HUES6 (cell line): ENCODE measurements around the gene CDH15.

ENCODE experiments used
- H3K27ac ChIP-seq: 2 replicates; pipeline ENCODE4 v1.7.0; 2013; ENCODE audit warnings: low read depth, mild to moderate bottlenecking, low read length, inconsistent platforms
- H3K27me3 ChIP-seq: 2 replicates; pipeline ENCODE4 v1.6.1; 2013; ENCODE audit warnings: low read length; ENCODE audit not compliant: control insufficient read depth, insufficient read depth
- H3K36me3 ChIP-seq: 2 replicates; pipeline ENCODE4 v1.6.1; 2013; ENCODE audit warnings: low read length; ENCODE audit not compliant: control insufficient read depth, insufficient read depth
- H3K4me1 ChIP-seq: 2 replicates; pipeline ENCODE4 v1.6.1; 2013; ENCODE audit warnings: low read length; ENCODE audit not compliant: control insufficient read depth, insufficient read depth
- H3K4me3 ChIP-seq: 2 replicates; pipeline ENCODE4 v1.5.1; 2013; ENCODE audit warnings: low read depth, low read length
- H3K9ac ChIP-seq: one replicate; pipeline ENCODE4 v1.6.1; 2013; ENCODE audit warnings: mild to moderate bottlenecking, low read length
- H3K9me3 ChIP-seq: 2 replicates; pipeline ENCODE4 v1.6.1; 2013; ENCODE audit warnings: low read depth, low read length; ENCODE audit not compliant: control insufficient read depth, insufficient read depth

The CDH15 gene

DNA sequence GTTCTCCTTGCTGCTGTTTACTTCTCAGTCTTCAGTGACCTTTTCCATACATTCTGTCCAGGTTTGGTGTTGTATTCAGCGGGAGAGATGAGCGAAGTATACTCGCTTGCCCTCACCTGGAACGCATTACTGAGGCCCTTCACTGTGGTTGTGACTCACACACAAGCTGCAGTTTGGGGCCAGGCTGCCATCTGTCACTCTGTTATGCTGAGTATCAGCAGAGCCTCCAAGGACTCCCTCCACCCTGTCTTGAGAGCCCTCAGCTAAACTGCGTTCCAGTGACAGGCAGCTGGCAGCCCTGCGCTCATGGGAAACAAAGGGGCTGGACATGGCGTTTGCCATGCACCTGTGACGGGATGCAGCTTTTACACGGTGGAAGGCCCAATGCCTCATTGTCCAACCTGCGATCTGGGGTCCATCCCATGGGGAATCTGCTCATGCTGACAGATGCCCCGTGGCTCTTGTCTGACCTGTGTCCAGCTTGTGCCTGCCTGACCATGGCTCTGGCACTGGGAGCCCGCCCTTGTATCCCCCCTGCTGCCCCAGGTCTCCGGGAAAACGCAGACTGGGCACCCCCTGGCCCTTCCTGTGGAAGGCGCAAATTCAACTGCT lies 39.5 kb downstream of the CDH15 start:
- no peak overlapping the region for H3K27ac ChIP-seq
- H3K9ac ChIP-seq = no peak overlapping the region
- no peaks in the 10 kb centered on the region for H3K36me3 ChIP-seq
- no peak overlapping the region for H3K4me3 ChIP-seq
- peaks cover 17% of the 10 kb centered on the region; the same call in 1 of the 2 replicates for H3K27me3 ChIP-seq
- no peaks in the 10 kb centered on the region for H3K4me1 ChIP-seq
- no peaks in the 10 kb centered on the region for H3K9me3 ChIP-seq

DNA sequence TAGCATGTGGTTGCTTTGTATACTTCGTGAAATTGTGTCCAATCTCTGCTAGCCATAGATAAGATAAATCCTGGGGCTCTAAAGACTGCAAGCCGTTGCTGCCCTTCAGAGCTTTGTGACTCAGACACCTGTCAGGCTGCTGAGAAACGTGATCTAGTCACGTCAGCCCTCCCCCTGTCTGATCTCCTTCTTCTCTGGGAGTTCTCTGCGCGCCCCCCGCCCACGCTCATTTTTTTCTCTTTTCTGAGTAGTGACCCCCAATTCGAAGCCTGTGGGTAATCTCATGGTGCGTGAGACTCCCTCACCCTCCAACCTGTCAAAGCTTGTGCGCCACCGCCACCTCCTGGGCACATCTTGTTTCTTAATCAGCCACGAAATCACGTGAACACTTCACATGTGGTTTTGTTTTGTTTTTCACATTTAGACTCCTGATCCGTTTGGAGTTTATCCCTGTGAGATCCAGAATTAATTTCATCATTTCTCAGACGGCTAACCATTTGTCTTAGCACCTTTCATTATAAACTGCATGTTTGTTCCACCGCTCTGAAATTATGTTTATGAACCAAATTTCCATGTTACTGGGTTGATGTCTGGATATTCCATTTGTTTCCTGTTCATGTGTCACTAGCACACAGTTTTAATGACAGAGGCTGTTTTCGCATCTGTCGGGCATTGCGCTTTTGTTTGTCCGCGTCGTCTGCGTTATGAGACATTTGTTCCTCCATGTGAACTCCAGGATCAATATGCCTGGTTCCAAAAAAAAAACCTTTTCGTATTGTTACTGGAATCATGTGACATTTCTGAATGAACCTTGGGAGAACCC lies 45.0 kb downstream of the CDH15 start:
- Histone ChIP-seq H3K9me3 (no peaks in the 10 kb centered on the region), H3K4me3 (peak overlapping the region; percentile 98), H3K27ac (no peak overlapping the region), H3K9ac (peak overlapping the region; percentile 92), H3K36me3 (peaks cover 15% of the 10 kb centered on the region), H3K4me1 (no peaks in the 10 kb centered on the region), H3K27me3 (no peaks in the 10 kb centered on the region; the same call in 1 of the 2 replicates)

DNA sequence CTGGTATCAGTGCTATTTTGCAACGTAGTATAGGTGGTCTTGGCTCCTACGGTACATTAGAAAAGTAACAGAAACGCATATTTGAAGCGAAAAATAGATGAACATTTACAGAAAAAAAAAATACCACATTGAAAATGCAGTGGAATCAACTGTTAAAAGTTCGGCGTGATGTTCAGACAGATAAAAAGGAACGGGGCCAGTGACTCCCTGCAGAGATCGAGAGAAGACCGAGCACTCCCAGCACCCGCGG lies 45.5 kb downstream of the CDH15 start:
- Histone ChIP-seq H3K9me3 (no peaks in the 10 kb centered on the region), H3K4me1 (no peaks in the 10 kb centered on the region), H3K27ac (peak overlapping the region; percentile 71; the same call in 1 of the 2 replicates), H3K9ac (peak overlapping the region; percentile 92), H3K27me3 (no peaks in the 10 kb centered on the region), H3K36me3 (peaks cover 21% of the 10 kb centered on the region), H3K4me3 (peak overlapping the region; percentile 98)

DNA sequence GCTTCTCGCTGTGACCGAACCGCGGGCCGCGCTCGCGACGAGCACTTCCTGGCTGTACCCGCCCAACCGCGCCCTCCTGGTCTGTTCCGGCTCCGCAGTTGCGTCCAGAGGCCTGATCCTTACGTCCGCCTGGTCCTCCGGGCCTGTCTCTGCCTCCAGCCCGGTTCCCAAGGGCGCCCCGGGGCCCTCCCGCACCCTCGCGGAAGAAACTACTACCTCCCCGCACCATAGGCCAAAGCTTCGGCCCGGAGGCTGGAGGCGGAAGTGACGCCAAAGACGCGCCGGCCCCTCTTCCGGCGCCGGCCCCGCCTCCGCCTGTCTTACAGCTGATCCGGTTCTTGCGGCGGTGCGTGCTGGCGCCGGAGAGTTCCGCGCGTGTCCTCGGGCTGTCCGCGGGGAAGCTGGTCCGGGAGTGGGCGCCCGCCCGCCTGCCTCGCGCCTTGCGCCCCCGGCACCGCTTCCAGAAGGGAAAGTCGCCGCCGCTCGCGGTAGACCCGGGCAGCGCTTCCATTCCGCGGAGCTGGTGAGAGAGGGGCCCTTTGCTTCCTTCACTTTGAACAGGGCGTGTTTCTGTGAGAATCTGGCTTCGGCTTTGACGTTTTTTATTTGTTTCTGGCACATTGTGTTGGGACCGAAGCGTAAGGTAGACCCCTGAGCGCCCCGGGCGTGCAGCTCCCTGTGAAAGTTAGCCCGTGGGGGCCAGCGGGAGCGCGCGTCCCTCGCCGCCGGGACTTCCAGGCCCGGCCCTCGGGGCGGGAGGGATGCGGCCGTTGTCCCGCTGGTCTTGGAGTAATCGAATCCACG lies 46.0 kb downstream of the CDH15 start, which contains the start of gene ZNF778:
Gene ZNF778, plus strand, starts transcription at position 316 of the 804 bp plus-strand sequence. CDS start 3,425 bp downstream, outside the sequence.
- Histone ChIP-seq H3K36me3 (peaks cover 25% of the 10 kb centered on the region), H3K4me3 (peak within 1 kb of the TSS; percentile 98), H3K4me1 (no peaks in the 10 kb centered on the region), H3K9me3 (no peaks in the 10 kb centered on the region), H3K27ac (peak within 1 kb of the TSS; percentile 71; the same call in 1 of the 2 replicates), H3K9ac (peak within 1 kb of the TSS; percentile 92), H3K27me3 (no peaks in the 10 kb centered on the region)

DNA sequence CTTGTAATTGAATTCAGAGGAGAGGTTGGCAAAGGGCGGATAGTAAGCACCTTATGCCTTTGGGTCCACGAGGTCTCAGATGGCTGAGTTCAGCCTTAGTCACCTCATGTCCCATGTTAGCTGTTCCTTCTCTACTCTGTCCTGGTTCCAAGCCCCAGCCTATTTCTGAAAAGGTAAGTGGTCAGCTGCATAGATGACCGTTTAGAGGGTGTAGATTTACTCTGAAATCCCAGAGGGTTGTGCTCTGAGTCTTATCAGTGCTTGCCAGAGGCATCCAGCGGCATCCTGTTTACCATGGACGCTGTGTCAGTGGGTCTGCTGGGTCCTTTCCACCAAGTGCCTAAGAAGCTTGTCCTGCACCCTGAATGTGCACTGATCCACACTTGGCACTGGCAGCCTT lies 47.8 kb downstream of the CDH15 start:
- peaks cover 38% of the 10 kb centered on the region for H3K36me3 ChIP-seq
- H3K4me1 ChIP-seq = no peaks in the 10 kb centered on the region
- no peaks in the 10 kb centered on the region for H3K9me3 ChIP-seq

DNA sequence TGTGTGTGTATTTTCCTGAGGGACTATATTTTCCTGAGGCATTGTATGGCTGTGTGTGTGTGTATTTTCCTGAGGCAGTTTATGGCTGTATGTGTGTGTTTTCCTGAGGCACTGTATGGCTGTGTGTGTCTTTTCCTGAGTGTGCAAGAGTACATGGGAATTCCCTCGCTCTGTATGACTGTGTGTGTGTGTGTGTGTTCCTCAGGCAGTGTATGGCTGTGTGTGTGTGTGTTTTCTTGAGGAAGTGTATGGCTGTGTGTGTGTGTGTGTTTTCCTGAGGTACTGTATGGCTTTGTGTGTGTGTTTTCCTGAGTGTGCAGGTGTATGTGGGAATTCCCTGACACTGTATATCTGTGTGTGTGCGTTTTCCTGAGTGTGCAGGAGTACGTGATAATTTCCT lies 50.1 kb downstream of the CDH15 start:
- H3K27me3 ChIP-seq = no peaks in the 10 kb centered on the region
- peaks cover 2% of the 10 kb centered on the region; the same call in 1 of the 2 replicates for H3K9me3 ChIP-seq
- H3K9ac ChIP-seq = no peak overlapping the region
- H3K4me3 ChIP-seq = no peak overlapping the region
- H3K36me3 ChIP-seq = peaks cover 58% of the 10 kb centered on the region
- H3K27ac ChIP-seq = no peak overlapping the region
- no peaks in the 10 kb centered on the region for H3K4me1 ChIP-seq

More for the DNA sequence above, 47.8 kb downstream of the CDH15 start:
- Histone ChIP-seq H3K27ac (no peak overlapping the region), H3K27me3 (no peaks in the 10 kb centered on the region), H3K9ac (no peak overlapping the region), H3K4me3 (no peak overlapping the region)

DNA sequence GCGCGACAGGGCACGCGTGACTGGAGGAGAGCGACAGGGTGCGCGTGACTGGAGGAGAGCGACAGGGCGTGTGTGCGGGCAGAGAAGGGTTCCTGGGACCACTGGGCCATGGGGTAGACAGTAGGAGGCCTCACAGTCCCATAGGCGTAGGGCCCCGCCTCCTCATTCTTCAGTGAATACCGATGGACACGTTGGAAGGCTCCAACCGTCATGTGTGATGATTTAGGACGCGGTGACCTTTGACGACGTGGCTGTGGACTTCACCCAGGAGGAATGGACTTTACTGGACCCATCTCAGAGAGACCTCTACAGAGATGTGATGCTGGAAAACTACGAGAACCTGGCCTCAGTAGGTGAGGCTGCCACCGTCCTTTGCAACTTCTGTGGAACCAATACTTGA lies 51.4 kb downstream of the CDH15 start:
- no peaks in the 10 kb centered on the region for H3K27me3 ChIP-seq
- H3K9ac ChIP-seq = no peak overlapping the region
- H3K27ac ChIP-seq = no peak overlapping the region
- H3K9me3 ChIP-seq = peaks cover 16% of the 10 kb centered on the region
- peaks cover 72% of the 10 kb centered on the region for H3K36me3 ChIP-seq
- no peaks in the 10 kb centered on the region for H3K4me1 ChIP-seq
- H3K4me3 ChIP-seq = no peak overlapping the region

DNA sequence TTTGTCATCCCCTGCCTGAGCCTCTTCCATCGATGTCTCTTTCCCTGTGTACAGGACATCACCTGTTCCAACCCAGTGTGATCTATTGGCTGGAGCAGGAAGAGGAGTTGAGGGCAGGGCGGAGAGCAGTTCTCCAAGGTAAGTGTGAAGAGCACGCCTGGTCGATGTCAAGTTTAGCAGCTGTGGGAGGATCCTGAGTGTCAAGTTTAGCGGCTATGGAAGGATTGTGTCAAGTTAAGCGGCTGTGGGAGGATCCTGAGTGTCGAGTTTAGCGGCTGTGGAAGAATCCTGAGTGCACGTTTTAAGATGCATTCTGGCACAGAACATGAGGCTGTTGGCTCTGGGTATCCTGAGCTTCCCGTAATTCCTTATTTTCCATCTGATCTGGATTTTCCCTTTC lies 53.1 kb downstream of the CDH15 start:
- H3K27me3 ChIP-seq = no peaks in the 10 kb centered on the region
- no peak overlapping the region for H3K27ac ChIP-seq
- peaks cover 26% of the 10 kb centered on the region for H3K9me3 ChIP-seq
- H3K4me3 ChIP-seq = no peak overlapping the region
- H3K4me1 ChIP-seq = no peaks in the 10 kb centered on the region
- H3K9ac ChIP-seq = no peak overlapping the region
- peaks cover 86% of the 10 kb centered on the region for H3K36me3 ChIP-seq

DNA sequence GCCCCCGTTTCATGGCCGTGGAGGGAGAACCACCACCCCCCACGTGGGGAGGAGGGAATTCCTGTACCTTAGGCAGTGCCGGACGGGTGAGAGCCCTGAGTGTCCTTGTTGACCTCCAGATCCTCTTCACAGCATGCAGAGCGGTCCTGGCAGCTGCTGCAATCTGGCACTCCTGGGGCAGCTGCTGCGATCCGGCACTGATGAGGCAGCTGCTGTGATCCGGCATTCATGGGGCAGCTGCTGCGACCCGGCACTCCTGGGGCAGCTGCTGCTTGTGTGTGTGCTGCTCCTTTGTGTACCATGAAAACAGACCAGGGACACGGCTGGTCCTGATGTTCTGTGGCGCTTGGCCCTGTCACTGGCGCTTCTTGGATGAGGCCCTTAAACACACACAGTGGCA lies 58.7 kb downstream of the CDH15 start:
- peaks cover 47% of the 10 kb centered on the region for H3K9me3 ChIP-seq
- no peaks in the 10 kb centered on the region for H3K27me3 ChIP-seq
- no peak overlapping the region for H3K9ac ChIP-seq
- H3K4me3 ChIP-seq = no peak overlapping the region
- no peak overlapping the region for H3K27ac ChIP-seq
- no peaks in the 10 kb centered on the region for H3K4me1 ChIP-seq
- peaks cover 96% of the 10 kb centered on the region for H3K36me3 ChIP-seq

DNA sequence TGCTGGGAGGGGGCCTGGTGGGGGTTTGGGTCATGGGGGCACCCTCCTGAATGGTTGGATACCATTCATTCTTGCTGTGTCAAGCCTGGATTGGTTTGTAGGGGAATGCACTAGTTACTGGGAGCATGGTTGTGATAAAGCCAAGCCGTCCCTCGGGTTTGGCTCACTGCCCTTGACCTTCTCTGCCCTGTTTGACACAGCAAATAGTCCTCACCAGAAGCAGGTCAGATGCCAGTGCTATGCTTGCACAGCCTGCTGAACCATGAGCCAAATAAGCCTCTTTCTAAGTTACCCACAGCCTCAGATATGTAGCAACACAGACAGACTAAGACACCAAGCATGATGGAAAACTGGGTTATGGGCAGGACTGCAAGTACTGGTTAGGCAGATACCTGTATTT lies 60.6 kb downstream of the CDH15 start:
- Histone ChIP-seq H3K4me1 (no peaks in the 10 kb centered on the region), H3K36me3 (peaks cover 82% of the 10 kb centered on the region), H3K27ac (no peak overlapping the region), H3K9ac (no peak overlapping the region), H3K27me3 (no peaks in the 10 kb centered on the region), H3K4me3 (no peak overlapping the region), H3K9me3 (peaks cover 39% of the 10 kb centered on the region)
